Measurements from ENCODE around the gene RPL41. TPM values are rescaled to one million over a fixed set of nuclear protein-coding genes. Genes with fewer than 3 reads are reported as not detected.

The RPL41 gene
- total and polyA plus RNA-seq, 9 of the 15 experiments (the other 6 are each of a cell fraction or from before 2014, with no cell fraction given), result 3,403 to 11,276 (median 5,604) TPM

DNA sequence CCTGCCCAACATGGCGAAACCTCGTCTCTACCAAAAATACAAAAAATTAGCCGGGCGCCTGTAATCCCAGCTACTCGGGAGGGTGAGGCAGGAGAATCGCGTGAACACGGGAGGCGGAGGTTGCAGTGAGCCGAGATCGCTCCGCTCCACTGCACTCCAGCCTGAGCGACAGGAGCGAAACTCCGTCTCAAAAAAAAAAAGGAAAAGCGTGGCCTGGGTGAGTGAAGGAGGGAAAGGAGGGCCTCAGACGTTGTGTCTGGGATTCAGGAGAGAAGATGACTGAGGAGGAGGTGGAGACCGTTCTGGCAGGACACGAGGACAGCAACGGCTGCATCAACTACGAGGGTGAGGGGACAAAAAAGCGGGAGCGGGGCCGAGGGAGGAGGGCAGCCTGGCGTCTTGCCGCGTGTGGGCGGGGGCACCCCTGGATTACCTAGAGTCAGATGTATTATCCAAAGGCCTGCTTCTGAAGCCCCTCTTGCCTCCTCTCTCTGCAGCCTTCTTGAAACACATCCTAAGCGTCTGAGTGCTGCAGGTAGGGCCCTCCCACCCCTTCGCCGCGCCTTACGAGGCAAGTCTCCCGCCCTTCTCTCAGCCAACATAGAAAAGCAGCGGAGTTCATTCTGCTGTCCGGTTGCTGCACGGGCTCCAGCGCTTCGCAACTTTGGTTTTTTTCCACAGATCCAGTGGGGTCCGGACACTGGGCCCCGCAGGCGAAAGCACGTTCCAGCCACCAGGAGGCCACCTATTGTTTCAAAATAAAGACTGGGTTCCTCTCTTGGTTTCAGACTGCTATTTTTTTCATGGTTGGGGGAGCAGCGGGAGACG lies 41.0 kb downstream of the RPL41 start (continued):
- TF ChIP-seq, protein P1, sequence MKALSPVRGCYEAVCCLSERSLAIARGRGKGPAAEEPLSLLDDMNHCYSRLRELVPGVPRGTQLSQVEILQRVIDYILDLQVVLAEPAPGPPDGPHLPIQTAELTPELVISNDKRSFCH (CRISPR knock-in tag; IDR thresholded peaks at IDR 0.05), result no peak
- TF ChIP-seq, protein P1 (tag; IDR thresholded peaks at IDR 0.05), result no peak
- TF ChIP-seq BMI1 (IDR thresholded peaks at IDR 0.05; ENCODE audit: low read length) (no peak), SMARCC2 (IDR thresholded peaks at IDR 0.05; ENCODE audit: low read depth) (no peak), MCM2 (IDR thresholded peaks at IDR 0.05; ENCODE audit: low read depth) (no peak), HNRNPH1 (optimal IDR thresholded peaks at IDR 0.05; ENCODE audit: low read depth, low read length) (no peak), FOXM1 (IDR thresholded peaks at IDR 0.05; ENCODE audit: low read depth) (no peak), FOXM1 (CRISPR knock-in tag; IDR thresholded peaks at IDR 0.05; ENCODE audit: low read depth) (no peak), TAL1 (IDR thresholded peaks at IDR 0.05) (no peak), ZFX (CRISPR knock-in tag; IDR thresholded peaks at IDR 0.05) (no peak)
- TF ChIP-seq, protein P2, sequence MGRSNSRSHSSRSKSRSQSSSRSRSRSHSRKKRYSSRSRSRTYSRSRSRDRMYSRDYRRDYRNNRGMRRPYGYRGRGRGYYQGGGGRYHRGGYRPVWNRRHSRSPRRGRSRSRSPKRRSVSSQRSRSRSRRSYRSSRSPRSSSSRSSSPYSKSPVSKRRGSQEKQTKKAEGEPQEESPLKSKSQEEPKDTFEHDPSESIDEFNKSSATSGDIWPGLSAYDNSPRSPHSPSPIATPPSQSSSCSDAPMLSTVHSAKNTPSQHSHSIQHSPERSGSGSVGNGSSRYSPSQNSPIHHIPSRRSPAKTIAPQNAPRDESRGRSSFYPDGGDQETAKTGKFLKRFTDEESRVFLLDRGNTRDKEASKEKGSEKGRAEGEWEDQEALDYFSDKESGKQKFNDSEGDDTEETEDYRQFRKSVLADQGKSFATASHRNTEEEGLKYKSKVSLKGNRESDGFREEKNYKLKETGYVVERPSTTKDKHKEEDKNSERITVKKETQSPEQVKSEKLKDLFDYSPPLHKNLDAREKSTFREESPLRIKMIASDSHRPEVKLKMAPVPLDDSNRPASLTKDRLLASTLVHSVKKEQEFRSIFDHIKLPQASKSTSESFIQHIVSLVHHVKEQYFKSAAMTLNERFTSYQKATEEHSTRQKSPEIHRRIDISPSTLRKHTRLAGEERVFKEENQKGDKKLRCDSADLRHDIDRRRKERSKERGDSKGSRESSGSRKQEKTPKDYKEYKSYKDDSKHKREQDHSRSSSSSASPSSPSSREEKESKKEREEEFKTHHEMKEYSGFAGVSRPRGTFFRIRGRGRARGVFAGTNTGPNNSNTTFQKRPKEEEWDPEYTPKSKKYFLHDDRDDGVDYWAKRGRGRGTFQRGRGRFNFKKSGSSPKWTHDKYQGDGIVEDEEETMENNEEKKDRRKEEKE (IDR thresholded peaks at IDR 0.05; ENCODE audit: borderline replicate concordance in 1 of 2, control insufficient read depth in 1 of 2, low read depth in 2 of 2, low read length in 1 of 2), result no peak
- TF ChIP-seq, protein P3, sequence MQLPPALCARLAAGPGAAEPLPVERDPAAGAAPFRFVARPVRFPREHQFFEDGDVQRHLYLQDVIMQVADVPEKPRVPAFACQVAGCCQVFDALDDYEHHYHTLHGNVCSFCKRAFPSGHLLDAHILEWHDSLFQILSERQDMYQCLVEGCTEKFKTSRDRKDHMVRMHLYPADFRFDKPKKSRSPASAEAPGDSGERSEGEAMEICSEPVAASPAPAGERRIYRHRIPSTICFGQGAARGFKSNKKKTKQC (CRISPR knock-in tag; IDR thresholded peaks at IDR 0.05), result no peak; the same call in 1 of the 2 replicates

All from K562 (cell line).